Gastrocnemius medialis (tissue), 4 donors: ENCODE results near the gene DRD1.

ENCODE experiments used
- POLR2A ChIP-seq, 2 donors: fragments of 450-650 bp; IDR thresholded peaks; one replicate each; pipeline ENCODE4 v1.6.1; 2017; ENCODE audit warnings: antibody characterized with exemption in 2 of 2, mild to moderate bottlenecking in 2 of 2, moderate library complexity in 2 of 2
- TF ChIP-seq, protein P1 (sequence below), 5 experiments: fragments of 450-650 bp in 3 of 5; fragments of 200-600 bp in 2 of 5; sonication (generic) in 2 of 5; IDR thresholded peaks in 4 of 5; conservative IDR thresholded peaks in 1 of 5; 1 replicate in 4 of 5; 2 replicates in 1 of 5; pipeline ENCODE4 v1.5.1; 2016 to 2019; ENCODE audit warnings: antibody characterized with exemption in 5 of 5, mild to moderate bottlenecking in 3 of 5, moderate library complexity in 3 of 5

DNA sequence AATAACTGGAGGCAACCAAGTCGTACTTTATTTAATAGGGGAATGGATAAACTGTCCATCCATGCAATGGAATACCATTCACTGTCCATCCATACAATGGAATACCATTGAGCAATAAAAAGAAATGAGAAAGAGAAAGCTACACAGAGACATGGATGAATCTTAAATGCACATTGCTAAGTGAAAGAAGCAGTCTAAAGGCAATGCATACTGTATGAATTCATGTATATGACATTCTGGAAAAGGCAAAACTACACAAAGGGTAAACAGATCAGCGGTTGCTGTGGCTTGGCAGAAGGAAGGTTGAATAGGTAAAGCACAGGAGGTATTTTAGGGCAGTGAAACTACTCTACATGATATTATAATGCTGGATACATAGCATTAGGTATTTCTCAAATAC is 16.2 kb downstream of the DRD1 start:
- no peak for TF ChIP-seq POLR2A (IDR thresholded peaks at IDR 0.05)
- TF ChIP-seq, protein P1, sequence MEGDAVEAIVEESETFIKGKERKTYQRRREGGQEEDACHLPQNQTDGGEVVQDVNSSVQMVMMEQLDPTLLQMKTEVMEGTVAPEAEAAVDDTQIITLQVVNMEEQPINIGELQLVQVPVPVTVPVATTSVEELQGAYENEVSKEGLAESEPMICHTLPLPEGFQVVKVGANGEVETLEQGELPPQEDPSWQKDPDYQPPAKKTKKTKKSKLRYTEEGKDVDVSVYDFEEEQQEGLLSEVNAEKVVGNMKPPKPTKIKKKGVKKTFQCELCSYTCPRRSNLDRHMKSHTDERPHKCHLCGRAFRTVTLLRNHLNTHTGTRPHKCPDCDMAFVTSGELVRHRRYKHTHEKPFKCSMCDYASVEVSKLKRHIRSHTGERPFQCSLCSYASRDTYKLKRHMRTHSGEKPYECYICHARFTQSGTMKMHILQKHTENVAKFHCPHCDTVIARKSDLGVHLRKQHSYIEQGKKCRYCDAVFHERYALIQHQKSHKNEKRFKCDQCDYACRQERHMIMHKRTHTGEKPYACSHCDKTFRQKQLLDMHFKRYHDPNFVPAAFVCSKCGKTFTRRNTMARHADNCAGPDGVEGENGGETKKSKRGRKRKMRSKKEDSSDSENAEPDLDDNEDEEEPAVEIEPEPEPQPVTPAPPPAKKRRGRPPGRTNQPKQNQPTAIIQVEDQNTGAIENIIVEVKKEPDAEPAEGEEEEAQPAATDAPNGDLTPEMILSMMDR (IDR thresholded peaks at IDR 0.05 in 4 of 5, conservative IDR thresholded peaks at IDR 0.05 in 1 of 5), result no peak
